LNCAP (cell line): ENCODE results near the gene RGS4.

Source experiments
- TF ChIP-seq, protein P1 (sequence below): fragments of 450-650 bp; IDR thresholded peaks from 2 replicates; pipeline ENCODE4 v1.5.1; 2017; ENCODE audit warnings: mild to moderate bottlenecking

RGS4 gene

GRCh38 chr1:163069655-163070277, 605 bp downstream of the RGS4 start:
- TF ChIP-seq, protein P1, sequence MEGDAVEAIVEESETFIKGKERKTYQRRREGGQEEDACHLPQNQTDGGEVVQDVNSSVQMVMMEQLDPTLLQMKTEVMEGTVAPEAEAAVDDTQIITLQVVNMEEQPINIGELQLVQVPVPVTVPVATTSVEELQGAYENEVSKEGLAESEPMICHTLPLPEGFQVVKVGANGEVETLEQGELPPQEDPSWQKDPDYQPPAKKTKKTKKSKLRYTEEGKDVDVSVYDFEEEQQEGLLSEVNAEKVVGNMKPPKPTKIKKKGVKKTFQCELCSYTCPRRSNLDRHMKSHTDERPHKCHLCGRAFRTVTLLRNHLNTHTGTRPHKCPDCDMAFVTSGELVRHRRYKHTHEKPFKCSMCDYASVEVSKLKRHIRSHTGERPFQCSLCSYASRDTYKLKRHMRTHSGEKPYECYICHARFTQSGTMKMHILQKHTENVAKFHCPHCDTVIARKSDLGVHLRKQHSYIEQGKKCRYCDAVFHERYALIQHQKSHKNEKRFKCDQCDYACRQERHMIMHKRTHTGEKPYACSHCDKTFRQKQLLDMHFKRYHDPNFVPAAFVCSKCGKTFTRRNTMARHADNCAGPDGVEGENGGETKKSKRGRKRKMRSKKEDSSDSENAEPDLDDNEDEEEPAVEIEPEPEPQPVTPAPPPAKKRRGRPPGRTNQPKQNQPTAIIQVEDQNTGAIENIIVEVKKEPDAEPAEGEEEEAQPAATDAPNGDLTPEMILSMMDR, result no peak

- TF ChIP-seq, protein P1, result peak; percentile 78
Measured at GRCh38 chr1:163071405-163072255, 2.5 kb downstream of the RGS4 start.

DNA sequence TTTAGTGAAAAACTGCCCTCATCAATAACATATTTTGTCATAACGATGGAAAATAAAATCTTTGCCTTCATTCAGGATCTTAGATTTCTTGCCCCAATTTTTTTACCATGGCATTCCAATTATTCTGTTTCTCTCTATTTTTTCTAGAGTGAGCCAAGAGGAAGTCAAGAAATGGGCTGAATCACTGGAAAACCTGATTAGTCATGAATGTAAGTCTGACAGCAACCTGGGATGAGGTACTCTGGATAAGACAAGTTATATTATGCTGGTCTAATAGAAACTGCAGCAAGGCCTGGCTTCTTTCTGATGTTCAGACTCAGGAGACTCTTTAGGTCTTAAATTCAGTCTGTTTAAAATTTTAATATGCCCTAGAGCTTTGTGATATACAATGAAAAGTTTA, 3.5 kb downstream of the RGS4 start:
- TF ChIP-seq, protein P1, result no peak

DNA sequence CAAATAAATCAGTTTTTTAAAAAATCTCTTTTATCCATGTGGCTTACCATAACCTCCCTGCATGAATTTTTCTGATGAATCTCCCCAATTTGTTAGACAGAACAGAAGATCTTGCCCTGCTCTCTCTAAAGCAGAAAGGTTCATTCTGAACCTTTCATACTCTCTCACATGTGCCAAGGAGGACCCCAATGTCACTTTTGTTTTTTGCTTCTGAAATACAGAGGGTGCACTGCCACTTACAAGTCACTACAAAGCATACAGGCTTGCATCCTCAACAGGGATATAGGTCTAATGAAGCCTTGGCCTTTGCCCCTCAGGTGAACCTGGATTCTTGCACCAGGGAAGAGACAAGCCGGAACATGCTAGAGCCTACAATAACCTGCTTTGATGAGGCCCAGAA, 4.8 kb downstream of the RGS4 start:
- TF ChIP-seq, protein P1, result no peak

DNA sequence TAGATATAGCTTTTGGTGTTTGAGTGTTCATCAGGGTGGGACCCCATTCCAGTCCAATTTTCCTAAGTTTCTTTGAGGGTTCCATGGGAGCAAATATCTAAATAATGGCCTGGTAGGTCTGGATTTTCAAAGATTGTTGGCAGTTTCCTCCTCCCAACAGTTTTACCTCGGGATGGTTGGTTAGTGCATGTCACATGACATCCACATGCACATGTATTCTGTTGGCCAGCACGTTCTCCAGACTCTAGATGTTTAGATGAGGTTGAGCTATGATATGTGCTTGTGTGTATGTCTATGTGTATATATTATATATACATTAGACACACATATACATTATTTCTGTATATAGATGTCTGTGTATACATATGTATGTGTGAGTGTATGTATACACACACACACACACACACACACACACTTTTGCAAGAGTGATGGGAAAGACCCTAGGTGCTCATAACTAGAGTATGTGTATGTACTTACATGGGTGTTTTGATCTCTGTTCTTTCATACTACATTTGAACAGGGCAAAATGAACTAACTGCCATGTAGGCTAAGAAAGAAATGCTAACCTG, 5.6 kb downstream of the RGS4 start:
- TF ChIP-seq, protein P1, result no peak

DNA sequence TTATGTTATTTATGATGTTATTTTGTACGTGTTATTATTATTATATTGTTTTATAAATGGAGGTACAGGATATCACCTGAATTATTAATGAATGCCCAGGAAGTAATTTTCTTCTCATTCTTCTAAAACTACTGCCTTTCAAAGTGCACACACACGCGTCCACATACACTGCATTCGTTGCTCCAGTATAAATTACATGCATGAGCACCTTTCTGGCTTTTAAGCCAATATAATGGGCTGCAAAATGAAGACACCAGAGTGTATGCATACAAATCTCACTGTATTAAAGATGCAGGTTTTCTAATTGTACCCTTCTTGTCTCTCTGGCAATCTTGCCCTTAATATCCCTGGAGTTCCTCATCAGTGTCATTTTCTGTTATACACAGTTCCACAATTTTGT, 6.9 kb downstream of the RGS4 start:
- TF ChIP-seq, protein P1, result no peak

DNA sequence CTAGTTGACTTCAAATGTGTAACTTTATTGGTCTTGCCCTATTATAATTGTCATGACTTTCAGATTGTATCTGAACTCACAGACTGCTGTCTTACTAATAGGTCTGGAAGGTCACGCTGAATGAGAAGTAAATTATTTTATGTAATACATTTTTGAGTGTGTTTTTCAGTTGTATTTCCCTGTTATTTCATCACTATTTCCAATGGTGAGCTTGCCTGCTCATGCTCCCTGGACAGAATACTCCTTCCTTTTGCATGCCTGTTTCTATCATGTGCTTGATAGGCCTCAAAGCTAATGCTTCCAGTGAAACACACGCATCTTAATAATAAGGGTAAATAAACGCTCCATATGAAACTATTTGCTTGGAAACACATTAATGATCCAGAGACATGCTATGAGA, 7.3 kb downstream of the RGS4 start:
- TF ChIP-seq, protein P1, result no peak
